ENCODE results near the gene PLPPR5. TPM values are rescaled to one million over a fixed set of nuclear protein-coding genes. Genes with fewer than 3 reads are reported as not detected.

Gene PLPPR5
- total RNA-seq, 1 donor from 2014 or later: not detected

DNA sequence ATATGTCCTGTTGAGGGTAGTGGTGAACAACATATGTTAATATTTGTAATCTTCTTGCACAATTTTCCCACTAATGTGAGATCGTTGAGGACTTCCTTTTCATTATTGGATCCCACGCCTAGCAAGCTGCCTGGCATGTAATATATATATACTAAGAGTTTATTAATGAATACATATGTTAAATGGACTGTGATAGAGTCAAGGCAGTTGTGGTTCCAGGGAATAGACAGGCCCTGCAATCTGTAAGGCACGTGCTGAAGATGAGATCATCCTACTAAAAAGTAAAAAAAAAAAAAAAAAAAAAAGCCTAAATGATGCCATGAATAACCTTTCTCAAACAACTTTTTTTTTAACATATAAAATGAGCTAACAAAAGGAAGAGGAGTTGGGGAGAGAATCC, 28.9 kb downstream of the PLPPR5 start:
- ATAC-seq (no peak), DNase-seq (ENCODE audit: missing footprints) (no peak)
- intact Hi-C loops (cut with DNase I): no loop called here

DNA sequence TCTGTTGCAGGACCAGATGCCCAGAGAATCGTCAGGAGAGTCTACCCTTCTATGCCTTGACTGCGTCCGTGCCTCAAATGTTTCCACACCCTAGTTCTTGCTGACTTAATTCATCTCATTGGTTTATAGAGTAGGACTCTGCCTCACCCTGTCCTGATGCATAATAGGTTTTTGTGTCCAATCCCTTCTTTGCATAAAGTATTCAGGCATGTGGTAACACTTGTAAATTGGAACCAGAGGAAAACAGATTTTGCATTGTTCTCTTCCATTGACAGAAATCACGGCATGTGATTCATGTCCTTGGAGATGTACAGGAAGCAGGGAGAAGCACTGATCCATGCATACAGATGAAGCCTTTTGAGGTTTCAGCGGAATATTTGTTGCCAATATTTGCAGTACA, 29.5 kb downstream of the PLPPR5 start:
- ATAC-seq: no peak
- intact Hi-C loops (cut with DNase I): no loop called here
- no peak for DNase-seq (ENCODE audit: missing footprints)

DNA sequence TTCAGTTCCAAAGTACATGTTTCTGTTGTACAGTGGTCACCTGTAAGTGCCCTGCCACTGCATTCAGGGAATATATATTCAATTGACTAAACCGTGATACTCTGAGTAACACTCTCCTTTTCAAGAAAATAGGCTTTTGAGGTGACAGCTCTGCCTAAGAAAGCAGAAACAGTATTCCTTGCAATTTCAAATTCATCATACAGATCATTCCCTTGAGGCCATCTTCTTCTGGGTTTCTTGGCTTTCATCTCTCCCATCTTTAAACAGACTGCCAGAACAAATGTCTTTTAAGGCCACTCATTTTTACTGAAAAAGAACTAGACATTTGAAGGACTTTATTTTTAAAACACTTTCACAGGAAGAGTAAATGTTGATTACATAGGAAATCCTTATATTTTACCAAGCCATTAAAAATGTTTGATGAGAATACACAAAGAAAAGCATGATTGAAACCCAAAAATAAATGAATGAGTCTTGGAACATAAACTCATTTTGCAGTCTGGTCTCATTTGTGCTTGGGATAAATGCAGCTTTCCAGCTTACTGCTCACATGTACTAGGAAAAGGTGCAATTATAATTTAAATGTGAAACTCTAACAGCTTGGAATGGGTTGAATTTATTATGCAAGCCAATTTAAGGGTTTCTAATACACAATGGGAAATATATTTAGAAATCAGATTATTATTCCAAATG, 34.7 kb downstream of the PLPPR5 start:
- DNase-seq (ENCODE audit: missing footprints) (no peak), ATAC-seq (no peak)
- intact Hi-C loops (cut with DNase I): no loop called here

DNA sequence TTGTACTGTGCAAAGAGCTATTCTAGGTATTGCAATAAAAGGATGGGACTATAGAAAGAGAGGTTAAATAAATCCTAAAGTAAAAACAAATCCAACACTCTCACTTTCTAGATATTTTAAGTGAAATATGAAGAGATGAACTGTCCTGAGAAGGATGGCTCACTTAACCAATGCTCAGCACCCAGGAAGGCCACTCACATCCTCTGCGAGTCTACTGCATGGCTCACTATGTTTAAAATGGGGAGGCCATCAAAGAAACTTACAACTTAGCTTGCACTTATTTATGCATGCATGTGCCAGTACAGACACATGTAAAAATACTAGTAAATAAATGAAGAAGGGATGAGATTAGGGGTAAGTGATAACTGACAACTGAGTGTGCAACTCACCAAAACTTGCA, 37.5 kb downstream of the PLPPR5 start:
- ATAC-seq (no peak), DNase-seq (ENCODE audit: missing footprints) (no peak)
- intact Hi-C loops (cut with DNase I): no loop called here

DNA sequence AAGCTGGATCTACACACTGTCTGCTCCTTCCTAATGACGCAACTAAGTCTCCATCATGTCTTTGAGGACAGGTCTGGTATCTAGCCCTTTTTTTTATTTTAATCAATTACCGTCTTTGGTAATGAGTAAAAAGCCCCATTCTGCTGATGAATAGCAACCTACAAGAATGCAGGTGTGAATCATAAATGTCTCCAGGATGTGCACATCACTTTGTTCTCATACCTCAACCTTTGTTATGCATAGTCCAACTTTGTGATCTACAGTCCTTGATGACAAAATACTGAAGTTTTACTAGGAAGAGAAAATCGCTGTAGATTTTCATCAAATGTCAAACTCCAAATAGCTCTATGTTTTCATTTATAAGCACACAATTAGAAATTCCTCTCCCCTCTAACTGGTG, 39.3 kb downstream of the PLPPR5 start:
- intact Hi-C loops (cut with DNase I): no loop called here
- no peak for ATAC-seq
- no peak for DNase-seq (ENCODE audit: missing footprints)

DNA sequence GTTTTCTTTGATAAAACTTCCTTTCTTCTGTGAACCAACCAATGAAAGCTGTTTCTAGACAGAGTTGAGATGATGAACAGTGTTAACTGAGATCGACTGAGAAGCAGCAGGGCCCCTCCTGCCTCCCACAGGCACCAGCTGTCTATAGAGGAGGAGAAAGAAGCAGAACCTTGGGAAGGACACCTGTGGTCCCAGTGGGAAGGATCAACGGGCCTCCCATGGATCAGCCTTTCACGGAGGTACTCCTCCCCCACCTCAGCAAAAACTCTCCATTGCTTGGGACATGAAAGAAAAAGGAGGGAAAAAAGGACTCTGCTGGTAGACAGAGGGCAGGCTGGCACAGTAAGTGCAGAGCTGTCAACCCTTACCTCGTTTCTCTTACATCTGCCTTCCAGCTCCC, 40.5 kb downstream of the PLPPR5 start:
- intact Hi-C loops (cut with DNase I): no loop called here
- DNase-seq (ENCODE audit: missing footprints): no peak
- no peak for ATAC-seq

DNA sequence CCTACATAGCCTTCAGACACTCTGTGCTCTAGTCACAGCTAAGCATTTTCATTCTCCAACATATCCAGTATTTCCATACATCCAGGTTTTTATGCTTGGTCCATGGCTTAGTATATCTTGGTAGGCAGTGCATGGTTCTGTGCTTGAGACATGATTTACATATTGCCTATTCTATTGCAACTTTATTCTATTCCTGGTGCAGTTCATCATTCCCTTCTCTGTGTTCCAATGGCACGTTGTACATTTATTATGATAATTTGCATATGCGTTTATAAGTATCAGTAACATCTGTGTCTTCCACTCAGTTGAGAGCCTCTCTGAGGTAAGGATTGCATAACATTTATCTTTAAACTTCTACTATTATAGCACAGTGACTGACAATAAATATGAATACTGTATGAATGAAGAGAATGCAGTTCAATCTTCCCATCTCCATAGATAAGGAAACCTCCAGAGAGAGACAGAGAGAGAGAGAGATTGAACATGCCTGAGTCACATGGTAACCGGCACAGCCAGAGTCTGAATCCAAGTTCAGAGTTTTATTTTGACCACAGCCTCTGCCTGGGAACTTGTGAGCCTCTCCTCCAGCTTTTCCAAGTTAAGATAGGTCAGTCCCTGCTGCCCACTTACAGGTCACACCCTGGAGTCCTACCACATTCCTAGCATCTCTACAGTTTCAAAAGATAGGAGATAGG, 41.5 kb downstream of the PLPPR5 start:
- ATAC-seq (no peak), DNase-seq (ENCODE audit: missing footprints) (no peak)
- intact Hi-C loops (cut with DNase I): no loop called here

DNA sequence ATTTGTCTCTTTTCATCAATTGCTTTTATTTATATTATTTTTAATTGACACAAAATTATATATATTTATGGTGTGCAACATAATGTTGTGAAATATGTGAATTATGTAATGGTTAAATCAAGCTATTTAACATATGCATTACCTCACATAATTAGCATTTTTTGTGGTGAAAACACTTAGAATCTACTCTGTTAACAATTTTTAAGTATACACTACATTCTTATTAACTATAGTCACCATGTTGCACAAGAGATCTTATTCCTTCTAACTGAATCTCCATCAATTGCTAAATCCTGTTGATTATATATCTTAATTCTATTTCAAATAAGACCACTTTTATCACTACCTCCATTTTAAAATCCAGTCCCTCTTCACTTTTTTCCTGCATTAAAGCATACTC, 42.5 kb downstream of the PLPPR5 start:
- no peak for ATAC-seq
- intact Hi-C loops (cut with DNase I): no loop called here
- no peak for DNase-seq (ENCODE audit: missing footprints)

DNA sequence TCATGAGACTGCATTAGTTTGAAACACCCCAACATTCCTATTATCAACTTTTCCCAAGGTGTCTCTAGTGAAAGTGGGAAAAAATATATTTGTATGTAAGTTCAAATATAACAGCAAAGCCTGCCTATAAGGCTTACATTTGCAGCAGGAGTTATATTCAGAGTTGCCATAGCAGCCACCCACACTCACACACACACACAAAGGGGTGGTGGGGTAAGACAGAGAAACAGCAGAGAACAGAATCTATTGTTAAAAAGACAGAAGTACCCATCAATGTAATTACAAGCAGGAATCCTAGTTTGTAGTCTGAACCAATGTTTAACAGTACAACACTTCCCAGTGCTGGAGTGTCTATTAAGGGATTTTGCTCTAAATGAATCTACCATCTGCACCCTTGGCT, 55.0 kb downstream of the PLPPR5 start:
- no peak for ATAC-seq
- intact Hi-C loops (cut with DNase I): no loop called here
- no peak for DNase-seq (ENCODE audit: missing footprints)

DNA sequence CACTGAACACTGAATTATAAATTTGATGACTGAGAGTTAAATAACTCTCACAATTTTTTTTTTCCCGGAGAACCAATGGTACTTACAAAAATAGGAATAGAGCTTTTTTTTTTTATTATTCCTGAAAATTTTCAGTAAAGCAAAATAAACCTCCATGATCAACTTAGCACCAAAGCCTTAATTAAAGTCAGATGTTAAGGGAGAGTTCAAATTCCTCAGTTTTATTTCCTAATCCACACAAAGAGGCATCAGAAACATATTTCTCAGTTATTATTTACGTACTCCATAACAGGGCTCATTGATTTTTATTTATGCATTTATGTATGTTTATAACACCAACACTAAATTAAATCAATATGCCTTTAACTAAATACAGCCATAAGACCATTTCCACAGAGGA, 55.5 kb downstream of the PLPPR5 start:
- intact Hi-C loops (cut with DNase I): no loop called here
- DNase-seq (ENCODE audit: missing footprints): no peak
- ATAC-seq: no peak

DNA sequence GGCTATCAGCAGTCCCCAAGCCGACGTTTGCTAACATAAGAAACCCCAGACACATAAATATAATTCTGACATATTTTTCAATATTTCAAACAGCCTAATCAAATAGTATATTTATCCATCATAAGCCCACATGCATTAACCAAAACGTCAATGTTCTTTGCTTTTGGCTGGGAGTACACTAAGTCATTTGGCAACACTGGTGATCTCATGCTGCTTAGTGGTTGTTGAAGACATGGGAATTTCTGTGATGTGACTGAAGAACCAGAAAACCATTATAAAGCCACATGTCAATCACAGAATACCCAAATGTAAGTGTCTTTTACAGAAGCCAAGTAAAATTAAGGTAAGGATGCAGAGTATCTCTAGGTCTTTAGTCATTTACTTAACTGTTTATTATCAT, 57.6 kb downstream of the PLPPR5 start:
- ATAC-seq (no peak), DNase-seq (ENCODE audit: missing footprints) (no peak)

DNA sequence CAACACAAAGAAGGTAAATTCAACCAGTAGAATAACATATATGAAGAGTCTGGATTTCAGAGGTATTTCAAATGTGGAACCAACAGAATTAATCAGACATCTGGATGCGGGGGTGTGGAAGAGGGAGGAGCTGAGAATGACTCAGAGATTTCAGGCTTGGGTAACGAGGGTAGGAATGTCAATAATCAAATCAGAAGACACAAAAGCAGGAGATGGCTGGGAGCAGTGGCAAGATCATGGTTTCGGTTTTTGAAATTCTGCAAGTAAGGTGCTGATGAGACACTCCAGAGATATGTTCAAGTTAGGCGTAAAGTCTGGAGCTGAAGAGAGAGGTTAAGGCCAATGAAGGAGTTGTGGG, 64.0 kb downstream of the PLPPR5 start:
- no peak for ATAC-seq
- intact Hi-C loops (cut with DNase I): no loop called here
- no peak for DNase-seq (ENCODE audit: missing footprints)

More for the DNA sequence above, 57.6 kb downstream of the PLPPR5 start:
- intact Hi-C loops (cut with DNase I): no loop called here

DNA sequence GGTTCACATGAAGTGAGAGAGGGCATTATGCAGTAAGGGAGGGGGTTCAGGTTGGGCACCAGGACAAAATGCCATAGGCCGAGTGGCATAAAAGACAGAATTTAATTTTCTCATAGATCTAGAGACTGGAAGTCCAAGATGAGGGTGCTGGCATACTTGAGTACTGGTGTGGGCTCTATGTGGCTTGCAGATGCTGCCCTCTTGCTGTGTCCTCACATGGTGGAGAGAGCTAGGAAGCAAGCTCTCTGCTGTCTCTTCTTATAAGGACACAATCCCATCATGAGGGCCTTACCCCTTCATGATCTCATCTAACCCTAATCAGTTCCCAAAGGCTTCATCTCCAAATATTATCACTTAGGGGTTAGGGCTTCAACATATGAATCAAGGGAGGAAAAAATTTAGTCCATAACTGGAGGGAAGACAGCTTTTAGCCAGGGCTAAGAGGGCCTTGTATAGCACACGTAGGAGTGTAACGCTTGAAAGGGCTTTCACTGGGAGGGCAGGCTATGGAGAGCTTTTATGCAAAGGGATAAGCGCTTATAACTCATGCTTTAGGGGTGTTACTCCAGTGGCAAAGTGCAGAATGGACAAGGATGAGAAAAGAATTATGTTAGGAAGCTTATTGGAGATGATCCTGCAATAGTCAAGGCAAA, 64.5 kb downstream of the PLPPR5 start:
- no peak for ATAC-seq
- intact Hi-C loops (cut with DNase I): no loop called here
- DNase-seq (ENCODE audit: missing footprints): no peak

DNA sequence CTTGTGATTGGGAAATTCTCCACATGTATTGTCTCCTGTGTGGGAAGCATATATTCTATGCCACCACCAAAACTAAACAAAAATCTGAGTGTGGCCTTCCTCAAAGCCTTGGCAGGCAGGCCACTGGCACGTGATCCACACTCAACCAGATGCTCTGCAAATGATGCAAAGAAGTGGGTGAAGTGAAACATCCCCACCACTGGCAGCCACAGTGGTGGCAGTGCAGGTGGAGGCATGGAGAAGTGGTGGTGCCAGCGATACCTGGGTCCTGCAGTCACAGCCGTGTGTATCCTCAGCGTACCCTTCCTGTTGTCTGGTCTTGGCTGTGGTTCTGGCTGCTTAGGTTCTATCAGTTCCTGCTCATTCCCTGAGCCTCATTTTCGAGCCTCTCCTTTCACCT, 65.2 kb downstream of the PLPPR5 start:
- intact Hi-C loops (cut with DNase I): no loop called here
- DNase-seq (ENCODE audit: missing footprints) (no peak), ATAC-seq (no peak)

DNA sequence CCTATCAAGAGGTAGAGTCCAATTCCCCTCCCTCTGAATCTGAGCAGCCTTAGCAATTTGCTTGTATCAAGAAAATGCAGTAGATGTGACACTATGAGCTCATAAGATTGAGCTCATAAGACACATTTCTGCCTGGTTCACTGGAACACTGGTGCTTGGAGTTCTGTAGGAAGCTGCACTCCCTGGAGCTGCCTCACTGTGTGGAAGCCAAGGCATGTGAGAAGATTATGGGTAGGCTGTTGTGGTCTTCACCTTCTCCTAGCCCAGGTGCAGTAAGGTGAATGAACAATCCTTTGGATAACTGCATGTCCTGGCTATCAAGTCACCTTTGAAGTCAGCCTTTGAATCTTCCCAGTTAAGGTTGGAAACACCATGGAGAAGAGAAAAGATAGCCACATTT, 67.3 kb downstream of the PLPPR5 start:
- ATAC-seq (no peak), DNase-seq (ENCODE audit: missing footprints) (no peak)
- intact Hi-C loops (cut with DNase I): no loop called here

DNA sequence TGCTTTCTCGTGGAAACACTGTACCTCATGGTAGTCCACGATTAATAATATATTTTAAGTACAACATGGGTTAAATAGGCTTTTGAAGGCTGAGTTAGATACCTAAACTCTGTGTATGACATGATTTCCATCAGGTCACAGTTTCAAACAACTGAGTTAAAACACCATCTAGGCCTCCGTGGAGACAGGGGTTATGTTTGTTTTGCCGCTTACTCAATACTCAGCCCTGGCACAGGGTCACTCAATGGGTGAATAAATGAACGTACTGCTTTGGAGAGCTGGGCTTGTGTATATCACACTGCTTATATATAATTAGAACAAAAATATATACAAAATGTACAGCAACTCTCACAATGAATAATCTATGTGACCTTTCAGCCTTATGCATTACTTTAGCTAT, 72.5 kb downstream of the PLPPR5 start:
- ATAC-seq (no peak), DNase-seq (ENCODE audit: missing footprints) (no peak)
- intact Hi-C loops (cut with DNase I): no loop called here

DNA sequence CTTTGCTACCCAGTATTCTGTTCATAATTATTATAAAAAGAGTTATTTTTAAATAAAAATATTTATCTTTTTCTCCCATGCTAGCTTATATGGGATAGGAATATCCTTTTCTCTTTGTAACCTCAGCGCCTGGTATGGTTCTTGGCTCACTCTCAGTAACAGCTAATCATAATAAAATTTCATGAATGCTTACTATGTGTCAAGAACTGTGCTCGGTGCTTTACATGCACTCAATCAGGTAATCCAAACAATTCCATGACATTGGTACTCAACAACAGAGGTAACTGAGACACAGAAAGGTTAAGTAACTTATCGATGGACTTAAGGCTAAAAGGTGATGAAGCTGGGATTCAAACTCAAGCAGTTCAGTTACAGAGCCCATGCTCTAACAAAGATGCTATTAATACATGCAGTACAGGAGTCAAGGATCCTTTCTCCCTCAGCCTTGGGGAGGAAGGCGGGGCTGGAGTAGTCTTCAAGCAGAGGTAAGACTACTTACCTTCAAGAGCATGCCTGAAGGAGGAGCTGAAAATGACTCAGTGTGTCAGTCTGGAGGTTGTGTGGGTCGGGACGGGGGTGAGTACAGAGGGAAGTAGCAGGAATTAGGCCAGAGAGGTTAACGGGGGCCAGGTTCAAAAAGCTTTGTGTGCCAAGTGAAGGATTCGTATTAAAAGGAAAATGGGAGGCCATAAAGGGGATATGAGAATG, 73.4 kb downstream of the PLPPR5 start:
- no peak for DNase-seq (ENCODE audit: missing footprints)
- intact Hi-C loops (cut with DNase I): no loop called here
- no peak for ATAC-seq

DNA sequence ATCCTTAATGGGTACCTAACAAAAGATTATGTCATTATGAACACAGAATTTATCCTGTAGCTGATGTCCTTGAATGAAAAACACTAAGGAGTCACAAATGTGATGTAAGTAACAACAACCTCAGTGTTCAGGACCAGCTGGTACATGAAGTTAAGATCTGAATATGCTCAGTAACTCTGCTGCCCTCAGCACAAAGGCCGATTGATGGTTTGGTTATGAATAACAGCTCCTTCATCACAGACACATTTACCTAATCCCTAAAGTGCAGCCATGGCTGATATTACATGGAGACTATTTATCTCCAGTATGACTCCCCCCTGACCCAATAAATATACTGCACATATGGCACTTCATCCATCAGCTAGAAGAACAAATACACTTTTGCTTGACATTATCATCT, 75.2 kb downstream of the PLPPR5 start:
- DNase-seq (ENCODE audit: missing footprints): no peak
- intact Hi-C loops (cut with DNase I): no loop called here
- ATAC-seq: no peak

DNA sequence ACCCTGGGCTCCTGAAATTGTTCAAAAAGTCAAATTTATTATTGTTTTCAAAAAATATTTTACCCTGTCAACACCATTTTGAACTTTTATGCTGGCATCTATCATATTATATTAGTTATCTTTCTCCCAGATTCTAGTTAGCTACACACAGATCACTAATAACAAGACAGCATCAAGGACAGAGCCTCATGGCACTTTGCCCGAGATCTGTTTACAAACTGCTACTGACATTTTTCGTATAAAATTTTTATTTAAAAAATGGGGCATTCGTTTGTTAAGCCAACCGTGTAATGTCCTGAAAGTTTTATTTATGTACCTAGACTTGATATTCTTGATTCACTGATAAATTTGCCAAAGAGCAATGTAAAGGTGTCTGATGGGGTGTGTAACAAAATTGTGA, 78.1 kb downstream of the PLPPR5 start:
- ATAC-seq (no peak), DNase-seq (ENCODE audit: missing footprints) (no peak)
- intact Hi-C loops (cut with DNase I): no loop called here

DNA sequence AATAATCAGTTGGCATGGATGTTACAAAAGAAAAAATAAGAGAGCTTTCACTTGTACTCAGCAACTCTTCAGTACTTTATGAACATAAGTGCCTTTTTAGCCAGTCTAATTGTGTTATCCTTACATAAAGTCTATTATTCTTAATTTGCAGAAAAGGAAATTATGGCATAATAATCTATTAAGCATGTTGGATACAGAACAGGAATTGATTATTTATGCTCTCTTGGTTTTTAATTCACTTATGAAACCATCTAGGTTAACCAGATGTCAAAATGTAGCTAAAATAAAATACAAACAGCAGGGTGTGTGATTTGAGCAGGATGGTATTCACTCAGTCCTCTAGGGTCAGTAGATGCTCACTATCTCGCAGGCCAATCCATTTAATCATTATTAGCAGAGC, 79.7 kb downstream of the PLPPR5 start:
- intact Hi-C loops (cut with DNase I): no loop called here
- DNase-seq (ENCODE audit: missing footprints) (no peak), ATAC-seq (no peak)
